KBM-7 (cell line): ENCODE measurements around the gene CST9.
A peak's percentile ranks its signal among the peaks of the same experiment; 100 is the strongest.
"Not testable (repeated sequence)": the region's sequence is repeated elsewhere in the genome, so short reads cannot be mapped to it uniquely, and the experiment has no call there.

Experiments used
- DNase-seq: peaks from one replicate; pipeline ENCODE4 v3.0.0-alpha.2; 2015
- in situ Hi-C: fragments of 300-500 bp; cut with MboI; formaldehyde crosslinking; loops from 2 replicates; pipeline ENCODE4 v1.14.3; 2020; ENCODE audit warnings: low sequenced_read_pairs, low pct_unique_long_range_greater_than_20kb, mixed read lengths

CST9 gene

GRCh38 chr20:23627501-23627900, 21.8 kb upstream of the CST9 start:
- DNase-seq: no peak
- in situ Hi-C loops: no loop called here

- DNase-seq: no peak
- in situ Hi-C loops: no loop called here
Observed at GRCh38 chr20:23626040-23626620, 20.4 kb upstream of the CST9 start.

- in situ Hi-C loops: no loop called here
- DNase-seq: no peak
Observed at GRCh38 chr20:23625236-23625964, 19.7 kb upstream of the CST9 start.

GRCh38 chr20:23624324-23624691, 18.6 kb upstream of the CST9 start:
- no peak for DNase-seq
- in situ Hi-C loops: no loop called here

GRCh38 chr20:23623666-23624323, 18.1 kb upstream of the CST9 start:
- in situ Hi-C loops: no loop called here
- DNase-seq: no peak

- in situ Hi-C loops: no loop called here
- DNase-seq: no peak
Observed at GRCh38 chr20:23622839-23623343, 17.2 kb upstream of the CST9 start.

GRCh38 chr20:23622401-23622800, 16.7 kb upstream of the CST9 start:
- DNase-seq, in situ Hi-C loops: not testable (repeated sequence)

- DNase-seq, in situ Hi-C loops: not testable (repeated sequence)
Observed at GRCh38 chr20:23620670-23621386, 15.1 kb upstream of the CST9 start.

GRCh38 chr20:23614163-23614562, 8.4 kb upstream of the CST9 start:
- no peak for DNase-seq
- in situ Hi-C loops: no loop called here

GRCh38 chr20:23613676-23614075, 8.0 kb upstream of the CST9 start:
- DNase-seq: no peak
- in situ Hi-C loops: no loop called here

- no peak for DNase-seq
- in situ Hi-C loops: no loop called here
Observed at GRCh38 chr20:23612396-23612795, 6.7 kb upstream of the CST9 start.

GRCh38 chr20:23609486-23610109, 3.9 kb upstream of the CST9 start:
- DNase-seq: no peak
- in situ Hi-C loops: no loop called here

- no peak for DNase-seq
- in situ Hi-C loops: no loop called here
Observed at GRCh38 chr20:23608251-23608846, 2.6 kb upstream of the CST9 start.

- in situ Hi-C loops: no loop called here
- DNase-seq: no peak
Observed at GRCh38 chr20:23607497-23608245, 2.0 kb upstream of the CST9 start.

- peak; percentile 65 for DNase-seq
- in situ Hi-C loops: no loop called here
Observed at GRCh38 chr20:23606652-23607049, 934 bp upstream of the CST9 start.

GRCh38 chr20:23604306-23604705, 1.4 kb downstream of the CST9 start:
- in situ Hi-C loops: no loop called here
- DNase-seq: no peak

- in situ Hi-C loops: no loop called here
- DNase-seq: no peak
Observed at GRCh38 chr20:23603321-23603720, 2.4 kb downstream of the CST9 start.

- in situ Hi-C loops: no loop called here
- no peak for DNase-seq
Observed at GRCh38 chr20:23602699-23603098, 3.0 kb downstream of the CST9 start.
